Right hindlimb (tissue), 1 donor: ENCODE measurements around the gene IFT20.
"Not testable (repeated sequence)": the region's sequence is repeated elsewhere in the genome, so short reads cannot be mapped to it uniquely, and the experiment has no call there.

Source experiments
- DNase-seq: peaks from one replicate; pipeline ENCODE4 v3.0.0-alpha.2; 2018

The IFT20 gene

GRCh38 chr17:28298449-28298848, 36.8 kb downstream of the IFT20 start:
- no peak for DNase-seq

GRCh38 chr17:28295677-28296578, 39.3 kb downstream of the IFT20 start:
- no peak for DNase-seq

GRCh38 chr17:28293994-28294393, 41.3 kb downstream of the IFT20 start:
- DNase-seq, result no peak

- not testable (repeated sequence) for DNase-seq
These were observed 42.4 kb downstream of the IFT20 start for GRCh38 chr17:28292878-28293277.

- no peak for DNase-seq
These were observed 43.4 kb downstream of the IFT20 start for GRCh38 chr17:28291780-28292330.

- no peak for DNase-seq
These were observed 44.6 kb downstream of the IFT20 start for GRCh38 chr17:28290703-28291102.

GRCh38 chr17:28285965-28286364, 49.3 kb downstream of the IFT20 start:
- no peak for DNase-seq

GRCh38 chr17:28282596-28282995, 52.7 kb downstream of the IFT20 start:
- DNase-seq, result no peak

GRCh38 chr17:28280826-28281225, 54.4 kb downstream of the IFT20 start:
- DNase-seq, result no peak

- no peak for DNase-seq
These were observed 55.9 kb downstream of the IFT20 start for GRCh38 chr17:28279411-28279810.
